ENCODE measurements around the gene AFF3. TPM values are rescaled to one million over a fixed set of nuclear protein-coding genes. Genes with fewer than 3 reads are reported as not detected.

Gene AFF3
- total and polyA plus RNA-seq, 2 of the 13 experiments (the other 11 are each of a cell fraction or from before 2014, with no cell fraction given), result not detected

- H3K79me2 ChIP-seq (ENCODE audit: insufficient read depth, low read length), result no peaks in the 10 kb centered on the region
- ATAC-seq, result no peak
- POLR2A ChIA-PET, result no interaction called here
- no TSS peak for BruUV-seq (replicated peaks)
- H2AFZ ChIP-seq (ENCODE audit: low read length), result no peak overlapping the region
- no peak overlapping the region for H3K9ac ChIP-seq (ENCODE audit: insufficient read depth, low read depth, low read length)
- no peak for DNase-seq (ENCODE audit: low spot score)
- in situ Hi-C loops (cut with HindIII; ENCODE audit: extremely low pct_ligation_motif_present, low pct_unique_long_range_greater_than_20kb), result no loop called here
- no peak overlapping the region for H3K4me3 ChIP-seq (replicated peaks in 1 of 3; ENCODE audit: insufficient read depth in 1 of 3, low read depth in 2 of 3, low read length in 3 of 3)
- H3K9me3 ChIP-seq (ENCODE audit: low read length), result no peaks in the 10 kb centered on the region
- no peak overlapping the region for H3K27ac ChIP-seq (ENCODE audit: extremely low read length, insufficient read depth, low read length)
- no peak for FAIRE-seq
- TF ChIP-seq XRCC5 (optimal IDR thresholded peaks at IDR 0.05; ENCODE audit: low read length) (no peak), USF2 (IDR thresholded peaks at IDR 0.05; ENCODE audit: low read depth, low read length) (no peak), USF2 (CRISPR knock-in tag; IDR thresholded peaks at IDR 0.05; ENCODE audit: borderline replicate concordance) (no peak), ZNF512 (CRISPR knock-in tag; IDR thresholded peaks at IDR 0.05) (no peak), ZHX2 (IDR thresholded peaks at IDR 0.05; ENCODE audit: low read depth) (no peak), ZHX2 (CRISPR knock-in tag; IDR thresholded peaks at IDR 0.05; ENCODE audit: borderline replicate concordance) (no peak), CREB3 (CRISPR knock-in tag; IDR thresholded peaks at IDR 0.05) (no peak), FOXP4 (CRISPR knock-in tag; IDR thresholded peaks at IDR 0.05) (no peak)
- intact Hi-C loops (cut with micrococcal nuclease; ENCODE audit: unreplicated experiment), result no loop called here
- no peaks in the 10 kb centered on the region for H3K36me3 ChIP-seq (replicated peaks in 1 of 2; ENCODE audit: control insufficient read depth in 1 of 2, insufficient read depth in 2 of 2, low read length in 2 of 2)
- no peak overlapping the region for H3K4me2 ChIP-seq (ENCODE audit: low read depth, low read length)
- WGBS (ENCODE audit: low lambda C conversion rate), result 3% methylated on average over 3 of the region's 3 CpGs
- CTCF ChIA-PET (ENCODE audit: low intra/inter-chr PET ratio, low total read pairs), result no interaction called here
- H3K4me1 ChIP-seq (ENCODE audit: insufficient read depth, low read length), result no peaks in the 10 kb centered on the region
- H4K20me1 ChIP-seq (ENCODE audit: insufficient read depth, low read length), result no peaks in the 10 kb centered on the region
- H3K27me3 ChIP-seq (ENCODE audit: control insufficient read depth in 1 of 2, insufficient read depth in 2 of 2, low read length in 2 of 2), result 0 out of 5 replicates have a peak, but pooled peaks cover 0 to 2% of the 10 kb centered on the region in 2 experiments
These were observed 265.4 kb downstream of the AFF3 start for GRCh38 chr2:99876956-99877355.

All from HepG2 (cell line).